Activated CD4-positive, alpha-beta T cell treated with anti-CD3 and anti-CD28 coated beads for 36 hours (primary cell): ENCODE data around the gene ZNF385B. TPM values are rescaled to one million over a fixed set of nuclear protein-coding genes. Genes with fewer than 3 reads are reported as not detected.

Experiments
- ATAC-seq: fragments of 200-7000 bp; cut with Tn5 transposase; one replicate; pipeline ENCODE4 v1.10.0; 2021; ENCODE audit warnings: mild to moderate bottlenecking, moderate library complexity
- CTCF ChIA-PET: fragments of 350-600 bp; sonication (Branson Sonifier 250); formaldehyde crosslinking; loops from one replicate; lab custom pipeline; 2021; ENCODE audit warnings: antibody characterized with exemption; lab: Charles Lee
- POLR2A ChIA-PET: fragments of 350-600 bp; sonication (Branson Sonifier 250); formaldehyde crosslinking; loops from one replicate; lab custom pipeline; 2021; ENCODE audit warnings: antibody characterized with exemption, inconsistent platforms; lab: Charles Lee
- DNase-seq: peaks from one replicate; pipeline ENCODE4 v3.0.0-alpha.2; 2020
- H3K27ac Mint-ChIP-seq: one replicate; pipeline ENCODE4 v1.8.0; 2021; ENCODE audit warnings: mixed read lengths
- H3K27me3 Mint-ChIP-seq: one replicate; pipeline ENCODE4 v1.8.0; 2021; ENCODE audit warnings: mixed read lengths
- H3K36me3 Mint-ChIP-seq: one replicate; pipeline ENCODE4 v1.8.0; 2021; ENCODE audit warnings: low read depth, mixed read lengths
- H3K4me1 Mint-ChIP-seq: one replicate; pipeline ENCODE4 v1.8.0; 2021; ENCODE audit warnings: mixed read lengths
- H3K4me3 Mint-ChIP-seq: one replicate; pipeline ENCODE4 v1.8.0; 2021; ENCODE audit warnings: mild to moderate bottlenecking, moderate library complexity, mixed read lengths
- H3K9me3 Mint-ChIP-seq: one replicate; pipeline ENCODE4 v1.8.0; 2021; ENCODE audit warnings: low read depth, mixed read lengths
- intact Hi-C, 2 experiments: fragments of 100-400 bp; cut with DNase I in 1 of 2; cut with micrococcal nuclease in 1 of 2; formaldehyde crosslinking; loops; one replicate each; pipeline versions ENCODE4 v1.14.2 to v1.15.1; 2022 to 2024; cut with DNase I, micrococcal nuclease
- total RNA-seq, 2 experiments: library from RNA; stranded (reverse); gene quantifications; one replicate each; pipeline ENCODE4 v1.2.3, GENCODE V29; 2021

Gene ZNF385B
- total RNA-seq, 2 experiments from 2014 or later: not detected

GRCh38 chr2:179770029-179770428 is 91.4 kb downstream of the ZNF385B start:
- peaks cover 16% of the 10 kb centered on the region for H3K27me3 Mint-ChIP-seq
- no peak for DNase-seq
- CTCF ChIA-PET: no interaction called here
- H3K4me3 Mint-ChIP-seq: no peak overlapping the region
- POLR2A ChIA-PET: no interaction called here
- H3K36me3 Mint-ChIP-seq: no peaks in the 10 kb centered on the region
- H3K9me3 Mint-ChIP-seq: no peaks in the 10 kb centered on the region
- intact Hi-C loops: no loop called here
- H3K27ac Mint-ChIP-seq: no peak overlapping the region
- H3K4me1 Mint-ChIP-seq: no peaks in the 10 kb centered on the region
- ATAC-seq: no peak

- Mint-ChIP-seq H3K9me3 (no peaks in the 10 kb centered on the region), H3K36me3 (no peaks in the 10 kb centered on the region), H3K4me1 (no peaks in the 10 kb centered on the region), H3K27me3 (peaks cover 16% of the 10 kb centered on the region), H3K27ac (no peak overlapping the region), H3K4me3 (no peak overlapping the region)
- CTCF ChIA-PET: no interaction called here
- no peak for ATAC-seq
- intact Hi-C loops: no loop called here
- POLR2A ChIA-PET: no interaction called here
- DNase-seq: no peak
Observed at GRCh38 chr2:179769323-179769722, 92.1 kb downstream of the ZNF385B start.

DNA sequence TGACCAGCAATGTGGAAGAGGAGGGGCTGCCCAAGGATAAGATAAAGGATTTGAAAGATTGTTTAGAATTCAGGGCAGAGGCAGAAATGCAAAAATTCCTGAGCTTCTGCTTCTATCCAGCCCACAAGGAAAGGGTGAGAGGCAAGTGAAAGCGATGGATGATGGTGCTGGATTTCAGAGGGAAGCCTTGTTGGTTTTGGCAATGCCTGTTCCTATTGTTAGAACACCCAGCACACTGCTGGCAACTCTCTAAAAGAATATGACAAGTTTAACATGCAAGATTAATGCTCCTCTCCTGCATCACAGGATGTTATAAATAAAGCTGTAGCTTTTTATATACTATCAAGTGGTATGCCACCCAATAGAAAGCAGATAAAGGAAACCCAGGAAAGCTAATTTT is 92.6 kb downstream of the ZNF385B start:
- Mint-ChIP-seq H3K4me3 (no peak overlapping the region), H3K27me3 (peaks cover 12% of the 10 kb centered on the region), H3K27ac (no peak overlapping the region), H3K4me1 (no peaks in the 10 kb centered on the region), H3K36me3 (no peaks in the 10 kb centered on the region), H3K9me3 (no peaks in the 10 kb centered on the region)
- ChIA-PET CTCF (no interaction called here), POLR2A (no interaction called here)
- no peak for DNase-seq
- no peak for ATAC-seq
- intact Hi-C loops: no loop called here

GRCh38 chr2:179765666-179766065 is 95.7 kb downstream of the ZNF385B start:
- no peak for DNase-seq
- no peaks in the 10 kb centered on the region for H3K36me3 Mint-ChIP-seq
- H3K9me3 Mint-ChIP-seq: no peaks in the 10 kb centered on the region
- ChIA-PET POLR2A (no interaction called here), CTCF (interaction anchor here (0.6 kb wide), 1 partner anchor 1556 kb away, joined by 3 read pairs; no protein-coding TSS in a partner anchor)
- no peaks in the 10 kb centered on the region for H3K4me1 Mint-ChIP-seq
- H3K27ac Mint-ChIP-seq: no peak overlapping the region
- intact Hi-C loops: no loop called here
- no peak overlapping the region for H3K4me3 Mint-ChIP-seq
- H3K27me3 Mint-ChIP-seq: peaks cover 12% of the 10 kb centered on the region
- no peak for ATAC-seq

DNA sequence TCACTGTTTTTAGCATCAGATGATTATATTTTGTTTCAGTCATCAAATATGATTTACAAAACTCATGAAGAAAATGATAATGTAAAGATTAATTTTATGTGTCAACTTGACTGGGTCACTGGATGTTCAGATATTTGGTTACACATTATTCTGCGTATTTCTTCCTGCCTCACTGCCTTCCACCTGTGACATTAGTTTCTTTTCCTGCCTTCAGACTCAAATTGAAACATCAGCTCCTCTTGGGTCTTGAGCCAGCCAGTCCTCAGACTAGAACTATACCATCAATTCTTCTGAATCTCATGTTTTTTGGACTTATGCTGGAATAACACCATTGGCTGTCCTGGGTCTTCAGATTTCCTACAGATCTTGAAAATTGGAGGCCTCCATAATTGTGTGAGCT is 96.7 kb downstream of the ZNF385B start:
- intact Hi-C loops: no loop called here
- Mint-ChIP-seq H3K36me3 (no peaks in the 10 kb centered on the region), H3K4me3 (no peak overlapping the region), H3K27me3 (peaks cover 11% of the 10 kb centered on the region), H3K27ac (no peak overlapping the region), H3K4me1 (no peaks in the 10 kb centered on the region), H3K9me3 (no peaks in the 10 kb centered on the region)
- CTCF ChIA-PET: no interaction called here
- ATAC-seq (no peak), DNase-seq (no peak)
- POLR2A ChIA-PET: no interaction called here

GRCh38 chr2:179758636-179759035 is 102.8 kb downstream of the ZNF385B start:
- H3K36me3 Mint-ChIP-seq: no peaks in the 10 kb centered on the region
- no peak overlapping the region for H3K4me3 Mint-ChIP-seq
- DNase-seq: no peak
- no peak for ATAC-seq
- H3K27me3 Mint-ChIP-seq: peaks cover 10% of the 10 kb centered on the region
- ChIA-PET CTCF (interaction anchor here (0.6 kb wide), 1 partner anchor 278 kb away, joined by 7 read pairs; no protein-coding TSS in a partner anchor), POLR2A (no interaction called here)
- intact Hi-C loops: no loop called here
- H3K27ac Mint-ChIP-seq: no peak overlapping the region
- H3K9me3 Mint-ChIP-seq: no peaks in the 10 kb centered on the region
- H3K4me1 Mint-ChIP-seq: no peaks in the 10 kb centered on the region

GRCh38 chr2:179751163-179751809 is 110.1 kb downstream of the ZNF385B start:
- intact Hi-C loops: loop anchor here (1.0 to 2.0 kb wide), 5 partner anchors 329 to 955 kb away; no protein-coding TSS in a partner anchor
- Mint-ChIP-seq H3K27me3 (peaks cover 4% of the 10 kb centered on the region), H3K9me3 (no peaks in the 10 kb centered on the region), H3K4me3 (no peak overlapping the region), H3K27ac (no peak overlapping the region), H3K4me1 (no peaks in the 10 kb centered on the region), H3K36me3 (no peaks in the 10 kb centered on the region)
- ChIA-PET CTCF (interaction anchor here (0.7 kb wide), 1 partner anchor 340 kb away, joined by 3 read pairs; no protein-coding TSS in a partner anchor), POLR2A (no interaction called here)
- no peak for ATAC-seq
- DNase-seq: no peak

DNA sequence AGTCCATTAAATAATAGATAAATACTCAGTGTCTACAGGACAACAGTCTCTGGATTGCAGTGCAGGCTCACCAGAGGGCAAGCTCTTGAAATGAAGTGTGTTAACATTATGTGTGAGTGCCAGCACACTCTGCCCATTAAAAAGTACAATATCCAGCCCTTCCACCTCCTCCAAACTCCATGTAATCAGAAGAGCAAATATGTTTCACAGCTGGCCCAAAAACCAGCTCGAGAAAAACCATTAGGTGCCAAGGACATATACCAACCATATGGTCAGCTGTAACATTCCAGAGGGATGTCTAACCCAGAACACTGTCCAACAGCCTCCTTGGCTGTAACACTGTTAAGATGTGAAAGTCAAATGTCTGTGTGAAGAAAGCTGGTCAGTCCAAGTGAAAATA is 112.2 kb downstream of the ZNF385B start:
- no peak overlapping the region for H3K4me3 Mint-ChIP-seq
- ChIA-PET POLR2A (no interaction called here), CTCF (interaction anchor here (0.5 to 0.8 kb wide), 2 partner anchors 316 to 954 kb away, joined by 3 read pairs; no protein-coding TSS in a partner anchor)
- no peaks in the 10 kb centered on the region for H3K4me1 Mint-ChIP-seq
- H3K27ac Mint-ChIP-seq: no peak overlapping the region
- ATAC-seq (no peak), DNase-seq (no peak)
- intact Hi-C loops: no loop called here
- no peaks in the 10 kb centered on the region for H3K36me3 Mint-ChIP-seq
- H3K9me3 Mint-ChIP-seq: no peaks in the 10 kb centered on the region
- H3K27me3 Mint-ChIP-seq: no peaks in the 10 kb centered on the region

- no peak overlapping the region for H3K27ac Mint-ChIP-seq
- ChIA-PET POLR2A (no interaction called here), CTCF (no interaction called here)
- no peak for ATAC-seq
- H3K4me1 Mint-ChIP-seq: no peaks in the 10 kb centered on the region
- H3K27me3 Mint-ChIP-seq: peaks cover 2% of the 10 kb centered on the region
- intact Hi-C loops: no loop called here
- H3K36me3 Mint-ChIP-seq: no peaks in the 10 kb centered on the region
- no peaks in the 10 kb centered on the region for H3K9me3 Mint-ChIP-seq
- no peak overlapping the region for H3K4me3 Mint-ChIP-seq
- DNase-seq: no peak
Observed at GRCh38 chr2:179746981-179747380, 114.4 kb downstream of the ZNF385B start.

DNA sequence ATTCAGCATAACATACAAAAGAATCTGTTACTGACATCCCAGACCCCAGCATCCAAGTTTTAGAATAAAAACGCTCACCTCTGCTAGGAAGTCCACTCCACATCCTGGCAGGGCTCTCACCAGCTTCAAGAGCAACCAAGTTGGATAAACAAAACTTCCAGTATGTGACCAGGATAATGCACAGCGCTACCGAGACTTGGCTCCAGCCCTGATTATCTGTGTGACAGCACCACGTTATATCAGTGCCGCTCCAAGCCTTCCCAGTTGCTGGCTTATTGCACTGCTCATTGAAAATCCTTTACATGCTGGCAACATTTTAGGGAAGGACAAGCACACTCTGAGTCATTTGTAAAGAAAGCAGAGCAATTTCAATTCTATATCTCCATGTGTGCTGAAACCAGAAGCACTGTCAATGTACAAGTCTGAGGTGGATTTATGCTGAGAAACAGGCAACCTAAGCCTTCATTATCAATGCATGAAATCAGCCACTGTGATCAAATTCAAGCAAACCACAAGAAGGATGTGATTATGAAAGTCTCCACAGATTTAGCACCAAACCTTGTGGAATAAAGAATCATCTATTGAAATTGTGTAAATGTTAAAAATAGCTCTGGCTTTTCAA is 115.7 kb downstream of the ZNF385B start:
- intact Hi-C loops: no loop called here
- no peak for DNase-seq
- no peaks in the 10 kb centered on the region for H3K9me3 Mint-ChIP-seq
- H3K4me1 Mint-ChIP-seq: no peaks in the 10 kb centered on the region
- no peak for ATAC-seq
- no peaks in the 10 kb centered on the region for H3K36me3 Mint-ChIP-seq
- CTCF ChIA-PET: interaction anchor here (0.8 kb wide), 1 partner anchor 853 kb away, joined by 4 read pairs; no protein-coding TSS in a partner anchor
- H3K27ac Mint-ChIP-seq: no peak overlapping the region
- H3K27me3 Mint-ChIP-seq: peaks cover 3% of the 10 kb centered on the region
- POLR2A ChIA-PET: no interaction called here
- H3K4me3 Mint-ChIP-seq: no peak overlapping the region

DNA sequence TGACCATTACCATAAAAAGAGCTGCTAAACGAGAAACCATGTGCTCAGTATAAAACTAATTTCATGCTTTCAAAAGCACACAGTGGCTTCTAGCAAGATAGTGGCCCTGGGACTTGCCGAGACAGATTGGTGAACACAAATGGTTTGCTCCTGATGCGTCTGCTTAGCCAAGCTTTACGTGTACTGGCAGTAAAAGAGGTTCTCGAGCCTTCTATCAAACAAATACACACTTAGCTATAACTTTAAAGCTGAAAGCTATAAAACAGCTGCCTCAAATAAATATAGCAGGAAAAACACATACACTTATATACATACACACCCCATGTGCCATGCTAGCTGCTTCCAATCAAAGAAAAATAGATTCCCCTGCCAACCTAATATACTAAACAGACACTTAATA is 117.0 kb downstream of the ZNF385B start:
- intact Hi-C loops: no loop called here

DNA sequence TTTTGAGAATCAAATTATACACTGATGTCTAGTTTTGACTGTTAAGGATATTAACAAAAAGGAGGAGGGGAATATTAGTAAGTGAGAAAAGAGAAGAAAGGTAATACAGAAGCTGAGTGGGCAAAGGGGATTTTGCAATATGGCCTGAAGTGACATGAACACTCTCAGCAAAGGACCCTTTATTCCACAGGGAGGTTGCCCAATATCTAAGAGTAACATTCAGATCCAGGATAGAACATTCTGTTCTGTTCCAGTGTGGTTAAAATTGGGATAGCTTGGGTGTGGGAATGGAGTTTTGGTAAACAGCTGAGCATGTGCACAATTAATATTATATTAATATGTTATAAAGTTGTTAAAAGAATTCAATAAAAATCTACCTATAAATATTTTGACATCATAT is 120.1 kb downstream of the ZNF385B start:
- Mint-ChIP-seq H3K36me3 (no peaks in the 10 kb centered on the region), H3K4me3 (no peak overlapping the region), H3K9me3 (no peaks in the 10 kb centered on the region), H3K4me1 (no peaks in the 10 kb centered on the region), H3K27ac (no peak overlapping the region), H3K27me3 (peaks cover 8% of the 10 kb centered on the region)
- ATAC-seq (no peak), DNase-seq (no peak)
- intact Hi-C loops: no loop called here
- ChIA-PET POLR2A (no interaction called here), CTCF (interaction anchor here (0.5 to 1.1 kb wide), 3 partner anchors 348 to 521 kb away, joined by 3 to 4 read pairs (median 4); no protein-coding TSS in a partner anchor)

More for the DNA sequence above, 117.0 kb downstream of the ZNF385B start:
- Mint-ChIP-seq H3K27me3 (peaks cover 8% of the 10 kb centered on the region), H3K4me3 (no peak overlapping the region), H3K9me3 (no peaks in the 10 kb centered on the region), H3K27ac (no peak overlapping the region), H3K36me3 (no peaks in the 10 kb centered on the region), H3K4me1 (no peaks in the 10 kb centered on the region)
- ChIA-PET POLR2A (no interaction called here), CTCF (interaction anchor here (1.6 kb wide), 1 partner anchor 19 kb away, joined by 3 read pairs; no protein-coding TSS in a partner anchor)
- no peak for DNase-seq
- ATAC-seq: no peak
